Measurements from ENCODE around the gene BBS9.

DNA sequence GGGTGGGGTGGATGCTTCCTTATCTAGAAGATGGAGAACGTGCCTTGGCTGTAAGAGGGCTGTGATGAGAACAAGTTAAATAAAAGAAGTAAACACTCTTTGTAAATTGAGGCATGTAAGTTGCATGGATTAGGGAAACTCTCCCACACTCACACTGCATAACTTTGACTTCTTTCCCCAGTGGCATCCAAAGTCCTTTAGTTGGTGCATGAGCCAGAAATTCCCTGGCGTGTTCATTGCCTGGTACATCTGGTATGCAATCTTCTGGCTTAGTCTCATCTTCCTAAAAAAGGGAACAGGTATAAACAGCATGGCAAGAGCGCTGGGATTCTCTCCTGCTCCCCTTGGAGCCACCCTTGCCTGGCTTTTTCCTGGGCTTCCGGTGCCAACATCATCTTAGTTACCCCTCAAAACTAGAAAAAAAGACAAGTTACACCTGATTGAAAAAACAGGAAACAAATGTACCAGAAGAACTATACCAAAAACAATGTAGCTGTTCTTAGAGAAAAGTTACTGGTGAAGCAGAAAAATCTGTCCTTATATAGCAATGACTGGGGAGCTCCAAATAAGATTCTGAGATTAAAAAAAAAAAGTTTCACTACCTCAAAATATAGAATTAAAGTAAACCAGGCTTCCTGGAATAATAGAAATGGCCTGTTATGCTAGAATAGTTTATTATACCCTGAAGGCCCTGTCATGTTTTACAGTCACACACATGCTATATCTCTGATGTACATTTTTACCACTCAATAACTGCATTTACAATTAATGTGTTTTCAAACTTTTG, 30.0 kb upstream of the BBS9 start:
- TF ChIP-seq CTCF (IDR thresholded peaks at IDR 0.05) (no peak), POLR2A (IDR thresholded peaks at IDR 0.05) (no peak)
